ENCODE data around the gene DDX4.
"Not testable (repeated sequence)": the region's sequence is repeated elsewhere in the genome, so short reads cannot be mapped to it uniquely, and the experiment has no call there.

DDX4 gene

GRCh38 chr5:55737793-55738192 is at the start of gene DDX4:
TSS of gene DDX4 (plus strand) at chr5:55738061. CDS start at chr5:55738964, 903 bp downstream.
- no peak for DNase-seq

GRCh38 chr5:55691265-55692105 is 46.4 kb upstream of the DDX4 start:
- DNase-seq, result peak; percentile 32

- no peak for DNase-seq
These were observed 45.8 kb upstream of the DDX4 start for GRCh38 chr5:55692106-55692417.

- DNase-seq, result no peak
These were observed 45.4 kb upstream of the DDX4 start for GRCh38 chr5:55692509-55692908.

GRCh38 chr5:55694152-55694830 is 43.6 kb upstream of the DDX4 start:
- DNase-seq, result no peak

GRCh38 chr5:55696704-55697103 is 41.2 kb upstream of the DDX4 start:
- not testable (repeated sequence) for DNase-seq

- no peak for DNase-seq
These were observed 38.7 kb upstream of the DDX4 start for GRCh38 chr5:55699041-55699688.

- DNase-seq, result no peak
These were observed 37.1 kb upstream of the DDX4 start for GRCh38 chr5:55700745-55701144.

GRCh38 chr5:55701462-55702103 is 36.3 kb upstream of the DDX4 start:
- no peak for DNase-seq

- DNase-seq, result no peak
These were observed 35.1 kb upstream of the DDX4 start for GRCh38 chr5:55702598-55703345.

- no peak for DNase-seq
These were observed 31.6 kb upstream of the DDX4 start for GRCh38 chr5:55706230-55706629.

- no peak for DNase-seq
These were observed 29.1 kb upstream of the DDX4 start for GRCh38 chr5:55708732-55709131.

GRCh38 chr5:55711507-55712022 is 26.3 kb upstream of the DDX4 start:
- no peak for DNase-seq

GRCh38 chr5:55712023-55712859 is 25.6 kb upstream of the DDX4 start, which contains the start of gene SLC38A9:
TSS of gene SLC38A9 (minus strand) at chr5:55712324. CDS start at chr5:55697958, 14,366 bp downstream.
- peak; percentile 92 for DNase-seq

- no peak for DNase-seq
These were observed 24.0 kb upstream of the DDX4 start for GRCh38 chr5:55713871-55714270.

- DNase-seq, result no peak
These were observed 23.5 kb upstream of the DDX4 start for GRCh38 chr5:55714339-55714738.

- no peak for DNase-seq
These were observed 23.1 kb upstream of the DDX4 start for GRCh38 chr5:55714749-55715148.

GRCh38 chr5:55715519-55716078 is 22.3 kb upstream of the DDX4 start:
- DNase-seq, result no peak

GRCh38 chr5:55719026-55719425 is 18.8 kb upstream of the DDX4 start:
- not testable (repeated sequence) for DNase-seq

- no peak for DNase-seq
These were observed 17.6 kb upstream of the DDX4 start for GRCh38 chr5:55720188-55720703.

GRCh38 chr5:55724281-55724680 is 13.6 kb upstream of the DDX4 start:
- DNase-seq, result no peak
